WTC11 (cell line): Measurements from ENCODE around the gene GALNT13. TPM values are rescaled to one million over a fixed set of nuclear protein-coding genes. Genes with fewer than 3 reads are reported as not detected.
A peak's percentile ranks its signal among the peaks of the same experiment; 100 is the strongest.

Experiments
- ATAC-seq: fragments of 200-7000 bp; cut with Tn5 transposase; 2 replicates; pipeline ENCODE4 v1.10.0; 2021; ENCODE audit warnings: mild to moderate bottlenecking, moderate library complexity
- CTCF ChIA-PET: fragments of 300-600 bp; sonication (Branson Sonifier 250); formaldehyde crosslinking; loops from one replicate; lab custom pipeline; 2021; ENCODE audit warnings: antibody characterized with exemption; lab: Charles Lee
- POLR2A ChIA-PET: fragments of 350-600 bp; sonication (Branson Sonifier 250); formaldehyde crosslinking; loops from one replicate; lab custom pipeline; 2021; ENCODE audit warnings: antibody characterized with exemption; lab: Charles Lee
- DNase-seq: peaks from one replicate; pipeline ENCODE4 v3.0.0; 2021; ENCODE audit warnings: low spot score
- H3K27ac Mint-ChIP-seq: 2 replicates; pipeline ENCODE4 v1.8.0; 2021; ENCODE audit warnings: mixed read lengths
- H3K27me3 Mint-ChIP-seq: 2 replicates; pipeline ENCODE4 v1.8.0; 2021; ENCODE audit warnings: low read depth, mild to moderate bottlenecking, moderate library complexity, mixed read lengths
- H3K36me3 Mint-ChIP-seq: 2 replicates; pipeline ENCODE4 v1.8.0; 2021; ENCODE audit warnings: mixed read lengths
- H3K4me1 Mint-ChIP-seq: 2 replicates; pipeline ENCODE4 v1.8.0; 2022; ENCODE audit warnings: mixed read lengths
- H3K4me3 Mint-ChIP-seq: 2 replicates; pipeline ENCODE4 v1.8.0; 2021; ENCODE audit warnings: mild to moderate bottlenecking, moderate library complexity, mixed read lengths
- H3K9me3 Mint-ChIP-seq: 2 replicates; pipeline ENCODE4 v1.8.0; 2021; ENCODE audit warnings: mixed read lengths
- ATF1 ChIP-seq: sonication (generic); formaldehyde crosslinking; IDR thresholded peaks from 2 replicates; pipeline ENCODE4 v1.8.1; 2023; ENCODE audit warnings: mild to moderate bottlenecking, moderate library complexity, missing genetic modification reagents
- CDX4 ChIP-seq: fragments of 250-450 bp; sonication (Bioruptor Pico); IDR thresholded peaks from 2 replicates; pipeline ENCODE4 v1.9.0; 2021; ENCODE audit warnings: moderate library complexity, mild to moderate bottlenecking, inconsistent platforms, borderline replicate concordance
- CREM ChIP-seq: sonication (generic); formaldehyde crosslinking; IDR thresholded peaks from 2 replicates; pipeline ENCODE4 v1.8.1; 2022; ENCODE audit warnings: mild to moderate bottlenecking, missing genetic modification reagents, moderate library complexity
- CTCF ChIP-seq: fragments of 200-600 bp; IDR thresholded peaks from 2 replicates; pipeline ENCODE4 v1.8.0; 2022; ENCODE audit warnings: antibody characterized with exemption
- ESRRA ChIP-seq: sonication (generic); formaldehyde crosslinking; IDR thresholded peaks from 2 replicates; pipeline ENCODE4 v1.8.1; 2022; ENCODE audit warnings: mild to moderate bottlenecking, missing genetic modification reagents, borderline replicate concordance
- ETV6 ChIP-seq: sonication (generic); formaldehyde crosslinking; IDR thresholded peaks from 2 replicates; pipeline ENCODE4 v1.8.1; 2022; ENCODE audit warnings: mild to moderate bottlenecking, missing genetic modification reagents
- FOXK1 ChIP-seq: sonication (generic); formaldehyde crosslinking; IDR thresholded peaks from 2 replicates; pipeline ENCODE4 v1.8.0; 2022; ENCODE audit warnings: mild to moderate bottlenecking, moderate library complexity, missing genetic modification reagents
- FOXP1 ChIP-seq: sonication (generic); formaldehyde crosslinking; IDR thresholded peaks from 2 replicates; pipeline ENCODE4 v1.8.0; 2022; ENCODE audit warnings: missing genetic modification reagents, mild to moderate bottlenecking, moderate library complexity, borderline replicate concordance
- FOXP4 ChIP-seq: sonication (generic); formaldehyde crosslinking; IDR thresholded peaks from 2 replicates; pipeline ENCODE4 v1.8.0; 2022; ENCODE audit warnings: mild to moderate bottlenecking, missing genetic modification reagents
- GABPB1 ChIP-seq: sonication (generic); formaldehyde crosslinking; IDR thresholded peaks from 2 replicates; pipeline ENCODE4 v1.8.1; 2023; ENCODE audit warnings: mild to moderate bottlenecking, missing genetic modification reagents
- GTF2I ChIP-seq: fragments of 250-450 bp; sonication (Bioruptor Pico); conservative IDR thresholded peaks from 2 replicates; pipeline ENCODE4 v1.4.0; 2021; ENCODE audit warnings: mild to moderate bottlenecking
- JAZF1 ChIP-seq: fragments of 250-450 bp; sonication (Bioruptor Pico); IDR thresholded peaks from 2 replicates; pipeline ENCODE4 v1.9.0; 2021; ENCODE audit warnings: moderate library complexity, mild to moderate bottlenecking, inconsistent platforms
- KAT7 ChIP-seq: sonication (generic); formaldehyde crosslinking; IDR thresholded peaks from 2 replicates; pipeline ENCODE4 v1.8.1; 2023; ENCODE audit warnings: missing genetic modification reagents, mild to moderate bottlenecking, borderline replicate concordance
- MAX ChIP-seq: sonication (generic); formaldehyde crosslinking; IDR thresholded peaks from 2 replicates; pipeline ENCODE4 v1.8.0; 2022; ENCODE audit warnings: mild to moderate bottlenecking, missing genetic modification reagents
- NFATC4 ChIP-seq: fragments of 250-450 bp; sonication (Bioruptor Pico); IDR thresholded peaks from 2 replicates; pipeline ENCODE4 v1.9.0; 2021; ENCODE audit warnings: mild to moderate bottlenecking
- NR1H2 ChIP-seq: sonication (generic); formaldehyde crosslinking; IDR thresholded peaks from 2 replicates; pipeline ENCODE4 v1.9.0; 2021; ENCODE audit warnings: mild to moderate bottlenecking, moderate library complexity, missing genetic modification reagents
- OVOL2 ChIP-seq: fragments of 250-450 bp; sonication (Bioruptor Pico); IDR thresholded peaks from 2 replicates; pipeline ENCODE4 v1.9.0; 2021; ENCODE audit warnings: mild to moderate bottlenecking, borderline replicate concordance
- PREB ChIP-seq: sonication (generic); formaldehyde crosslinking; IDR thresholded peaks from 2 replicates; pipeline ENCODE4 v1.8.1; 2022; ENCODE audit warnings: mild to moderate bottlenecking, missing genetic modification reagents, moderate library complexity, borderline replicate concordance
- SMAD4 ChIP-seq: sonication (generic); formaldehyde crosslinking; IDR thresholded peaks from 2 replicates; pipeline ENCODE4 v1.8.0; 2022; ENCODE audit warnings: mild to moderate bottlenecking, missing genetic modification reagents
- TCF7 ChIP-seq: sonication (generic); formaldehyde crosslinking; IDR thresholded peaks from 2 replicates; pipeline ENCODE4 v1.8.0; 2022; ENCODE audit warnings: mild to moderate bottlenecking, low read depth, missing genetic modification reagents, moderate library complexity
- ZMAT4 ChIP-seq: fragments of 250-450 bp; sonication (Bioruptor Pico); IDR thresholded peaks from 2 replicates; pipeline ENCODE4 v1.9.0; 2021; ENCODE audit warnings: mild to moderate bottlenecking
- ZNF121 ChIP-seq: sonication (generic); formaldehyde crosslinking; IDR thresholded peaks from 2 replicates; pipeline ENCODE4 v1.8.0; 2023; ENCODE audit warnings: missing genetic modification reagents
- ZNF138 ChIP-seq: sonication (generic); formaldehyde crosslinking; conservative IDR thresholded peaks from 2 replicates; pipeline ENCODE4 v1.8.1; 2022; ENCODE audit warnings: mild to moderate bottlenecking, moderate library complexity, missing genetic modification reagents
- ZNF219 ChIP-seq: sonication (generic); formaldehyde crosslinking; IDR thresholded peaks from 2 replicates; pipeline ENCODE4 v1.8.0; 2023; ENCODE audit warnings: missing genetic modification reagents, mild to moderate bottlenecking, borderline replicate concordance
- ZNF416 ChIP-seq: fragments of 250-450 bp; sonication (Bioruptor Pico); IDR thresholded peaks from 2 replicates; pipeline ENCODE4 v1.9.0; 2021; ENCODE audit warnings: mild to moderate bottlenecking, inconsistent platforms
- ZNF423 ChIP-seq: fragments of 250-450 bp; sonication (Bioruptor Pico); IDR thresholded peaks from 2 replicates; pipeline ENCODE4 v2.1.2; 2022; ENCODE audit warnings: mild to moderate bottlenecking, moderate library complexity
- ZNF425 ChIP-seq: fragments of 250-450 bp; sonication (Bioruptor Pico); conservative IDR thresholded peaks from 2 replicates; pipeline ENCODE4 v1.9.0; 2021; ENCODE audit warnings: mild to moderate bottlenecking
- total RNA-seq: library from RNA; stranded (reverse); gene quantifications from 3 replicates; pipeline ENCODE4 v1.2.3, GENCODE V29; 2021

GALNT13 gene
- total RNA-seq, 1 experiment from 2014 or later = 9.9 TPM

GRCh38 chr2:154462634-154463033 is 590.9 kb downstream of the GALNT13 start:
- ChIA-PET CTCF (no interaction called here), POLR2A (no interaction called here)
- TF ChIP-seq CREM (no peak), GABPB1 (CRISPR knock-in tag) (peak; percentile 71)
- Mint-ChIP-seq H3K9me3 (no peaks in the 10 kb centered on the region), H3K36me3 (no peaks in the 10 kb centered on the region), H3K27ac (no peak overlapping the region), H3K4me3 (no peak overlapping the region), H3K27me3 (no peaks in the 10 kb centered on the region), H3K4me1 (no peaks in the 10 kb centered on the region)
- no peak for ATAC-seq
- DNase-seq = no peak

GRCh38 chr2:154466226-154466625 is 594.5 kb downstream of the GALNT13 start:
- ATAC-seq (no peak), DNase-seq (no peak)
- Mint-ChIP-seq H3K4me3 (no peak overlapping the region), H3K27me3 (no peaks in the 10 kb centered on the region), H3K9me3 (no peaks in the 10 kb centered on the region), H3K27ac (no peak overlapping the region), H3K36me3 (no peaks in the 10 kb centered on the region), H3K4me1 (no peaks in the 10 kb centered on the region)
- TF ChIP-seq FOXP4 (CRISPR knock-in tag) = no peak
- TF ChIP-seq ATF1 (CRISPR knock-in tag) = no peak
- TF ChIP-seq NR1H2 (CRISPR knock-in tag) = no peak
- no peak for TF ChIP-seq ZMAT4 (CRISPR knock-in tag)
- no peak for TF ChIP-seq OVOL2 (CRISPR knock-in tag)
- TF ChIP-seq GABPB1 (CRISPR knock-in tag) = no peak
- no peak for TF ChIP-seq ZNF219 (CRISPR knock-in tag)
- TF ChIP-seq ZNF425 (CRISPR knock-in tag) = no peak
- TF ChIP-seq CTCF = no peak
- no peak for TF ChIP-seq FOXK1
- TF ChIP-seq CDX4 (CRISPR knock-in tag) = no peak
- TF ChIP-seq SMAD4 = no peak
- no peak for TF ChIP-seq FOXP1 (CRISPR knock-in tag)
- TF ChIP-seq ZNF423 (CRISPR knock-in tag) = no peak
- TF ChIP-seq, all 79 proteins: peak for 0
- ChIA-PET POLR2A (no interaction called here), CTCF (no interaction called here)

- Mint-ChIP-seq H3K27me3 (no peaks in the 10 kb centered on the region), H3K36me3 (peaks cover 9% of the 10 kb centered on the region), H3K9me3 (peaks cover 25% of the 10 kb centered on the region), H3K27ac (no peak overlapping the region), H3K4me1 (no peaks in the 10 kb centered on the region), H3K4me3 (no peak overlapping the region)
- ATAC-seq (no peak), DNase-seq (no peak)
- ChIA-PET CTCF (no interaction called here), POLR2A (no interaction called here)
- TF ChIP-seq NFATC4 (CRISPR knock-in tag) (no peak), MAX (no peak), JAZF1 (CRISPR knock-in tag) (no peak), GTF2I (CRISPR knock-in tag) (no peak), ZNF121 (CRISPR knock-in tag) (no peak), ESRRA (CRISPR knock-in tag) (no peak), SMAD4 (no peak), ZNF416 (CRISPR knock-in tag) (no peak), ETV6 (CRISPR knock-in tag) (no peak), TCF7 (no peak), ZNF219 (CRISPR knock-in tag) (no peak), ZNF138 (CRISPR knock-in tag) (no peak), PREB (CRISPR knock-in tag) (no peak), KAT7 (CRISPR knock-in tag) (no peak)
These were observed 598.7 kb downstream of the GALNT13 start for GRCh38 chr2:154470376-154470775.
